ENCODE results near the gene MCFD2.

Gene MCFD2

GRCh38 chr2:46954951-46955571, 39.5 kb upstream of the MCFD2 start:
- no peak overlapping the region for H3K4me3 ChIP-seq (ENCODE audit: low read depth in 1 of 2, low read length in 2 of 2)
- H3K9ac ChIP-seq (ENCODE audit: low read depth in 1 of 2, low read length in 2 of 2) = peak overlapping the region in 1 of 2 donors; percentile 15
- H3K36me3 ChIP-seq (ENCODE audit: control insufficient read depth in 1 of 2, insufficient read depth in 2 of 2, low read length in 2 of 2) = peaks cover 47 to 57% of the 10 kb centered on the region in 2 donors

GRCh38 chr2:46952171-46952570, 36.6 kb upstream of the MCFD2 start:
- no peak overlapping the region for H3K27ac ChIP-seq (ENCODE audit: low read depth, low read length)
- H3K4me3 ChIP-seq (ENCODE audit: low read depth in 1 of 2, low read length in 2 of 2) = no peak overlapping the region
- H3K9ac ChIP-seq (ENCODE audit: low read depth in 1 of 2, low read length in 2 of 2) = no peak overlapping the region
- H3K9me3 ChIP-seq (ENCODE audit: control insufficient read depth in 1 of 2, low read length in 2 of 2) = no peaks in the 10 kb centered on the region
- H3K4me1 ChIP-seq (ENCODE audit: control insufficient read depth in 1 of 2, insufficient read depth in 2 of 2, low read length in 2 of 2) = peaks cover 24 to 27% of the 10 kb centered on the region in 2 donors
- no peaks in the 10 kb centered on the region for H3K27me3 ChIP-seq (ENCODE audit: control insufficient read depth in 1 of 2, insufficient read depth in 2 of 2, low read length in 2 of 2)
- peaks cover 30% of the 10 kb centered on the region in 2 donors for H3K36me3 ChIP-seq (ENCODE audit: control insufficient read depth in 1 of 2, insufficient read depth in 2 of 2, low read length in 2 of 2)

More at GRCh38 chr2:46954951-46955571, 39.5 kb upstream of the MCFD2 start:
- Histone ChIP-seq H3K4me1 (ENCODE audit: control insufficient read depth in 1 of 2, insufficient read depth in 2 of 2, low read length in 2 of 2) (peaks cover 24 to 27% of the 10 kb centered on the region in 2 donors), H3K9me3 (ENCODE audit: control insufficient read depth in 1 of 2, low read length in 2 of 2) (no peaks in the 10 kb centered on the region), H3K27me3 (ENCODE audit: control insufficient read depth in 1 of 2, insufficient read depth in 2 of 2, low read length in 2 of 2) (no peaks in the 10 kb centered on the region), H3K27ac (ENCODE audit: low read depth, low read length) (peak overlapping the region; percentile 3)

- Histone ChIP-seq H3K27me3 (ENCODE audit: control insufficient read depth in 1 of 2, insufficient read depth in 2 of 2, low read length in 2 of 2) (no peaks in the 10 kb centered on the region), H3K36me3 (ENCODE audit: control insufficient read depth in 1 of 2, insufficient read depth in 2 of 2, low read length in 2 of 2) (peaks cover 23% of the 10 kb centered on the region in 2 donors), H3K9ac (ENCODE audit: low read depth in 1 of 2, low read length in 2 of 2) (no peak overlapping the region), H3K4me3 (ENCODE audit: low read depth in 1 of 2, low read length in 2 of 2) (no peak overlapping the region), H3K9me3 (ENCODE audit: control insufficient read depth in 1 of 2, low read length in 2 of 2) (no peaks in the 10 kb centered on the region), H3K27ac (ENCODE audit: low read depth, low read length) (no peak overlapping the region), H3K4me1 (ENCODE audit: control insufficient read depth in 1 of 2, insufficient read depth in 2 of 2, low read length in 2 of 2) (peaks cover 24 to 27% of the 10 kb centered on the region in 2 donors)
Measured at GRCh38 chr2:46951290-46952064, 35.9 kb upstream of the MCFD2 start.

GRCh38 chr2:46950314-46950713, 34.7 kb upstream of the MCFD2 start:
- peaks cover 19 to 24% of the 10 kb centered on the region in 2 donors for H3K4me1 ChIP-seq (ENCODE audit: control insufficient read depth in 1 of 2, insufficient read depth in 2 of 2, low read length in 2 of 2)
- H3K36me3 ChIP-seq (ENCODE audit: control insufficient read depth in 1 of 2, insufficient read depth in 2 of 2, low read length in 2 of 2) = peaks cover 16 to 30% of the 10 kb centered on the region in 2 donors
- no peak overlapping the region for H3K27ac ChIP-seq (ENCODE audit: low read depth, low read length)
- no peaks in the 10 kb centered on the region for H3K9me3 ChIP-seq (ENCODE audit: control insufficient read depth in 1 of 2, low read length in 2 of 2)
- no peaks in the 10 kb centered on the region for H3K27me3 ChIP-seq (ENCODE audit: control insufficient read depth in 1 of 2, insufficient read depth in 2 of 2, low read length in 2 of 2)
- H3K9ac ChIP-seq (ENCODE audit: low read depth in 1 of 2, low read length in 2 of 2) = no peak overlapping the region
- no peak overlapping the region for H3K4me3 ChIP-seq (ENCODE audit: low read depth in 1 of 2, low read length in 2 of 2)

- no peak overlapping the region for H3K9ac ChIP-seq (ENCODE audit: low read depth in 1 of 2, low read length in 2 of 2)
- peaks cover 16 to 28% of the 10 kb centered on the region in 2 donors for H3K4me1 ChIP-seq (ENCODE audit: control insufficient read depth in 1 of 2, insufficient read depth in 2 of 2, low read length in 2 of 2)
- H3K9me3 ChIP-seq (ENCODE audit: control insufficient read depth in 1 of 2, low read length in 2 of 2) = no peaks in the 10 kb centered on the region
- peaks cover 16 to 22% of the 10 kb centered on the region in 2 donors for H3K36me3 ChIP-seq (ENCODE audit: control insufficient read depth in 1 of 2, insufficient read depth in 2 of 2, low read length in 2 of 2)
- H3K27me3 ChIP-seq (ENCODE audit: control insufficient read depth in 1 of 2, insufficient read depth in 2 of 2, low read length in 2 of 2) = no peaks in the 10 kb centered on the region
- H3K27ac ChIP-seq (ENCODE audit: low read depth, low read length) = no peak overlapping the region
- no peak overlapping the region for H3K4me3 ChIP-seq (ENCODE audit: low read depth in 1 of 2, low read length in 2 of 2)
Measured at GRCh38 chr2:46947841-46948240, 32.2 kb upstream of the MCFD2 start.

- H3K27ac ChIP-seq (ENCODE audit: low read depth, low read length) = no peak overlapping the region
- no peak overlapping the region for H3K9ac ChIP-seq (ENCODE audit: low read depth in 1 of 2, low read length in 2 of 2)
- H3K36me3 ChIP-seq (ENCODE audit: control insufficient read depth in 1 of 2, insufficient read depth in 2 of 2, low read length in 2 of 2) = peaks cover 6 to 12% of the 10 kb centered on the region in 2 donors
- no peaks in the 10 kb centered on the region for H3K9me3 ChIP-seq (ENCODE audit: control insufficient read depth in 1 of 2, low read length in 2 of 2)
- no peaks in the 10 kb centered on the region for H3K27me3 ChIP-seq (ENCODE audit: control insufficient read depth in 1 of 2, insufficient read depth in 2 of 2, low read length in 2 of 2)
- no peak overlapping the region for H3K4me3 ChIP-seq (ENCODE audit: low read depth in 1 of 2, low read length in 2 of 2)
- H3K4me1 ChIP-seq (ENCODE audit: control insufficient read depth in 1 of 2, insufficient read depth in 2 of 2, low read length in 2 of 2) = peaks cover 20 to 23% of the 10 kb centered on the region in 2 donors
Measured at GRCh38 chr2:46945671-46946070, 30.1 kb upstream of the MCFD2 start.

GRCh38 chr2:46943881-46944798, 28.5 kb upstream of the MCFD2 start:
- H3K9ac ChIP-seq (ENCODE audit: low read depth in 1 of 2, low read length in 2 of 2) = no peak overlapping the region
- H3K4me3 ChIP-seq (ENCODE audit: low read depth in 1 of 2, low read length in 2 of 2) = peak overlapping the region; percentile 14 to 18
- no peaks in the 10 kb centered on the region for H3K9me3 ChIP-seq (ENCODE audit: control insufficient read depth in 1 of 2, low read length in 2 of 2)
- H3K4me1 ChIP-seq (ENCODE audit: control insufficient read depth in 1 of 2, insufficient read depth in 2 of 2, low read length in 2 of 2) = peaks cover 32 to 38% of the 10 kb centered on the region in 2 donors
- H3K27ac ChIP-seq (ENCODE audit: low read depth, low read length) = no peak overlapping the region
- H3K27me3 ChIP-seq (ENCODE audit: control insufficient read depth in 1 of 2, insufficient read depth in 2 of 2, low read length in 2 of 2) = no peaks in the 10 kb centered on the region
- peaks cover 3 to 8% of the 10 kb centered on the region in 2 donors for H3K36me3 ChIP-seq (ENCODE audit: control insufficient read depth in 1 of 2, insufficient read depth in 2 of 2, low read length in 2 of 2)

GRCh38 chr2:46942891-46943626, 27.5 kb upstream of the MCFD2 start:
- Histone ChIP-seq H3K4me1 (ENCODE audit: control insufficient read depth in 1 of 2, insufficient read depth in 2 of 2, low read length in 2 of 2) (peaks cover 32 to 38% of the 10 kb centered on the region in 2 donors), H3K9ac (ENCODE audit: low read depth in 1 of 2, low read length in 2 of 2) (peak overlapping the region; percentile 78 to 97), H3K4me3 (ENCODE audit: low read depth in 1 of 2, low read length in 2 of 2) (peak overlapping the region; percentile 80 to 99), H3K9me3 (ENCODE audit: control insufficient read depth in 1 of 2, low read length in 2 of 2) (no peaks in the 10 kb centered on the region), H3K36me3 (ENCODE audit: control insufficient read depth in 1 of 2, insufficient read depth in 2 of 2, low read length in 2 of 2) (peaks cover 3 to 8% of the 10 kb centered on the region in 2 donors), H3K27me3 (ENCODE audit: control insufficient read depth in 1 of 2, insufficient read depth in 2 of 2, low read length in 2 of 2) (no peaks in the 10 kb centered on the region), H3K27ac (ENCODE audit: low read depth, low read length) (no peak overlapping the region)

- H3K4me1 ChIP-seq (ENCODE audit: control insufficient read depth in 1 of 2, insufficient read depth in 2 of 2, low read length in 2 of 2) = peaks cover 32 to 38% of the 10 kb centered on the region in 2 donors
- H3K4me3 ChIP-seq (ENCODE audit: low read depth in 1 of 2, low read length in 2 of 2) = peak overlapping the region; percentile 80 to 99
- peak overlapping the region; percentile 81 for H3K27ac ChIP-seq (ENCODE audit: low read depth, low read length)
- H3K27me3 ChIP-seq (ENCODE audit: control insufficient read depth in 1 of 2, insufficient read depth in 2 of 2, low read length in 2 of 2) = no peaks in the 10 kb centered on the region
- H3K9ac ChIP-seq (ENCODE audit: low read depth in 1 of 2, low read length in 2 of 2) = peak overlapping the region; percentile 78 to 97
- peaks cover 0 to 8% of the 10 kb centered on the region in 2 donors for H3K36me3 ChIP-seq (ENCODE audit: control insufficient read depth in 1 of 2, insufficient read depth in 2 of 2, low read length in 2 of 2)
- H3K9me3 ChIP-seq (ENCODE audit: control insufficient read depth in 1 of 2, low read length in 2 of 2) = no peaks in the 10 kb centered on the region
Measured at GRCh38 chr2:46942143-46942526, 26.5 kb upstream of the MCFD2 start.

All from duodenal mucosa (tissue), 2 donors.